SJSA1 (cell line): Measurements from ENCODE around the gene ARSI. TPM values are rescaled to one million over a fixed set of nuclear protein-coding genes. Genes with fewer than 3 reads are reported as not detected.

Experiments used
- DNase-seq, 2 experiments: peaks; one replicate each; pipeline ENCODE4 v3.0.0-alpha.2; 2015 to 2020; ENCODE audit warnings: low spot score in 2 of 2, low read depth in 1 of 2
- H3K27ac ChIP-seq: fragments of 250-450 bp; sonication (Bioruptor Pico); 2 replicates; pipeline ENCODE4 v1.5.1; 2020; ENCODE audit warnings: mild to moderate bottlenecking, moderate library complexity
- H3K27me3 ChIP-seq: fragments of 250-450 bp; sonication (Bioruptor Pico); replicated peaks from 2 replicates; pipeline ENCODE4 v1.5.1; 2020; ENCODE audit warnings: mild to moderate bottlenecking, moderate library complexity
- H3K36me3 ChIP-seq: fragments of 250-450 bp; sonication (Bioruptor Pico); 2 replicates; pipeline ENCODE4 v1.5.1; 2020; ENCODE audit warnings: mild to moderate bottlenecking
- H3K4me1 ChIP-seq: fragments of 250-450 bp; sonication (Bioruptor Pico); replicated peaks from 2 replicates; pipeline ENCODE4 v1.6.1; 2021; ENCODE audit warnings: mild to moderate bottlenecking
- H3K4me3 ChIP-seq: fragments of 250-450 bp; sonication (Bioruptor Pico); 2 replicates; pipeline ENCODE4 v1.5.1; 2020; ENCODE audit warnings: mild to moderate bottlenecking
- H3K9me3 ChIP-seq: fragments of 250-450 bp; sonication (Bioruptor Pico); replicated peaks from 2 replicates; pipeline ENCODE4 v1.5.1; 2020; ENCODE audit warnings: mild to moderate bottlenecking
- total RNA-seq: library from RNA; depleted of rRNA; stranded (reverse); fragments of >200 nt; shearing (Covaris generic); gene quantifications from 2 replicates; pipeline ENCODE4 v1.2.3, GENCODE V29; 2014

ARSI gene
- total RNA-seq, 1 experiment from 2014 or later, result 0.21 TPM

GRCh38 chr5:150321211-150321610, 18.5 kb upstream of the ARSI start:
- no peaks in the 10 kb centered on the region for H3K36me3 ChIP-seq
- no peaks in the 10 kb centered on the region for H3K27me3 ChIP-seq
- no peak overlapping the region for H3K27ac ChIP-seq
- no peaks in the 10 kb centered on the region for H3K9me3 ChIP-seq
- no peak for DNase-seq
- no peak overlapping the region for H3K4me3 ChIP-seq
- H3K4me1 ChIP-seq, result peaks cover 67% of the 10 kb centered on the region

GRCh38 chr5:150320044-150320613, 17.4 kb upstream of the ARSI start:
- peak overlapping the region; percentile 38 for H3K27ac ChIP-seq
- H3K36me3 ChIP-seq, result no peaks in the 10 kb centered on the region
- H3K4me1 ChIP-seq, result peaks cover 69% of the 10 kb centered on the region
- no peak overlapping the region for H3K4me3 ChIP-seq
- DNase-seq, result peak; percentile 70 to 75
- no peaks in the 10 kb centered on the region for H3K9me3 ChIP-seq
- no peaks in the 10 kb centered on the region for H3K27me3 ChIP-seq

GRCh38 chr5:150319484-150319790, 16.7 kb upstream of the ARSI start:
- no peaks in the 10 kb centered on the region for H3K27me3 ChIP-seq
- H3K4me3 ChIP-seq, result no peak overlapping the region
- peak overlapping the region; percentile 38 for H3K27ac ChIP-seq
- DNase-seq, result peak; percentile 79 to 88
- peaks cover 69% of the 10 kb centered on the region for H3K4me1 ChIP-seq
- no peaks in the 10 kb centered on the region for H3K9me3 ChIP-seq
- no peaks in the 10 kb centered on the region for H3K36me3 ChIP-seq

- H3K36me3 ChIP-seq, result no peaks in the 10 kb centered on the region
- peaks cover 69% of the 10 kb centered on the region for H3K4me1 ChIP-seq
- no peak overlapping the region for H3K4me3 ChIP-seq
- peak overlapping the region; percentile 38 for H3K27ac ChIP-seq
- H3K27me3 ChIP-seq, result no peaks in the 10 kb centered on the region
- H3K9me3 ChIP-seq, result no peaks in the 10 kb centered on the region
- DNase-seq, result peak in 1 of 2 experiments; percentile 31
Observed at GRCh38 chr5:150318613-150319483, 16.1 kb upstream of the ARSI start.

- no peaks in the 10 kb centered on the region for H3K27me3 ChIP-seq
- peak overlapping the region; percentile 63 for H3K27ac ChIP-seq
- H3K9me3 ChIP-seq, result no peaks in the 10 kb centered on the region
- DNase-seq, result peak; percentile 97 to 98
- no peaks in the 10 kb centered on the region for H3K36me3 ChIP-seq
- peaks cover 60% of the 10 kb centered on the region for H3K4me1 ChIP-seq
- no peak overlapping the region for H3K4me3 ChIP-seq
Observed at GRCh38 chr5:150317048-150318003, 14.6 kb upstream of the ARSI start.

- Histone ChIP-seq H3K9me3 (no peaks in the 10 kb centered on the region), H3K36me3 (no peaks in the 10 kb centered on the region), H3K4me1 (peaks cover 50% of the 10 kb centered on the region), H3K4me3 (no peak overlapping the region), H3K27me3 (no peaks in the 10 kb centered on the region), H3K27ac (peak overlapping the region; percentile 63)
- no peak for DNase-seq
Observed at GRCh38 chr5:150316320-150316719, 13.6 kb upstream of the ARSI start.

- H3K27me3 ChIP-seq, result no peaks in the 10 kb centered on the region
- H3K4me3 ChIP-seq, result no peak overlapping the region
- peaks cover 43% of the 10 kb centered on the region for H3K4me1 ChIP-seq
- H3K9me3 ChIP-seq, result no peaks in the 10 kb centered on the region
- no peaks in the 10 kb centered on the region for H3K36me3 ChIP-seq
- no peak overlapping the region for H3K27ac ChIP-seq
- DNase-seq, result no peak
Observed at GRCh38 chr5:150315245-150315644, 12.5 kb upstream of the ARSI start.

- Histone ChIP-seq H3K36me3 (no peaks in the 10 kb centered on the region), H3K27ac (no peak overlapping the region), H3K9me3 (no peaks in the 10 kb centered on the region), H3K4me3 (no peak overlapping the region), H3K27me3 (no peaks in the 10 kb centered on the region), H3K4me1 (peaks cover 32% of the 10 kb centered on the region)
- DNase-seq, result no peak
Observed at GRCh38 chr5:150313921-150314716, 11.4 kb upstream of the ARSI start.

- H3K9me3 ChIP-seq, result no peaks in the 10 kb centered on the region
- H3K27me3 ChIP-seq, result no peaks in the 10 kb centered on the region
- H3K27ac ChIP-seq, result no peak overlapping the region
- peaks cover 28% of the 10 kb centered on the region for H3K4me1 ChIP-seq
- no peak for DNase-seq
- H3K4me3 ChIP-seq, result no peak overlapping the region
- H3K36me3 ChIP-seq, result no peaks in the 10 kb centered on the region
Observed at GRCh38 chr5:150313501-150313900, 10.8 kb upstream of the ARSI start.

- Histone ChIP-seq H3K9me3 (no peaks in the 10 kb centered on the region), H3K36me3 (no peaks in the 10 kb centered on the region), H3K4me1 (peaks cover 23% of the 10 kb centered on the region), H3K4me3 (no peak overlapping the region), H3K27ac (no peak overlapping the region), H3K27me3 (no peaks in the 10 kb centered on the region)
- no peak for DNase-seq
Observed at GRCh38 chr5:150312518-150312917, 9.8 kb upstream of the ARSI start.

GRCh38 chr5:150311015-150311692, 8.4 kb upstream of the ARSI start:
- Histone ChIP-seq H3K4me3 (no peak overlapping the region), H3K27me3 (no peaks in the 10 kb centered on the region), H3K27ac (no peak overlapping the region), H3K9me3 (no peaks in the 10 kb centered on the region), H3K36me3 (no peaks in the 10 kb centered on the region), H3K4me1 (peaks cover 9% of the 10 kb centered on the region)
- DNase-seq, result no peak

GRCh38 chr5:150310246-150310645, 7.5 kb upstream of the ARSI start:
- no peak overlapping the region for H3K27ac ChIP-seq
- no peaks in the 10 kb centered on the region for H3K36me3 ChIP-seq
- H3K27me3 ChIP-seq, result no peaks in the 10 kb centered on the region
- H3K4me3 ChIP-seq, result no peak overlapping the region
- H3K9me3 ChIP-seq, result no peaks in the 10 kb centered on the region
- DNase-seq, result no peak
- peaks cover 7% of the 10 kb centered on the region; the same call in 1 of the 2 replicates for H3K4me1 ChIP-seq

- H3K27me3 ChIP-seq, result no peaks in the 10 kb centered on the region
- no peak overlapping the region for H3K27ac ChIP-seq
- H3K36me3 ChIP-seq, result no peaks in the 10 kb centered on the region
- H3K4me1 ChIP-seq, result peaks cover 7% of the 10 kb centered on the region; the same call in 1 of the 2 replicates
- no peak overlapping the region for H3K4me3 ChIP-seq
- DNase-seq, result no peak
- no peaks in the 10 kb centered on the region for H3K9me3 ChIP-seq
Observed at GRCh38 chr5:150309886-150310239, 7.2 kb upstream of the ARSI start.
